ENCODE results near the gene GABPB1.

DNA sequence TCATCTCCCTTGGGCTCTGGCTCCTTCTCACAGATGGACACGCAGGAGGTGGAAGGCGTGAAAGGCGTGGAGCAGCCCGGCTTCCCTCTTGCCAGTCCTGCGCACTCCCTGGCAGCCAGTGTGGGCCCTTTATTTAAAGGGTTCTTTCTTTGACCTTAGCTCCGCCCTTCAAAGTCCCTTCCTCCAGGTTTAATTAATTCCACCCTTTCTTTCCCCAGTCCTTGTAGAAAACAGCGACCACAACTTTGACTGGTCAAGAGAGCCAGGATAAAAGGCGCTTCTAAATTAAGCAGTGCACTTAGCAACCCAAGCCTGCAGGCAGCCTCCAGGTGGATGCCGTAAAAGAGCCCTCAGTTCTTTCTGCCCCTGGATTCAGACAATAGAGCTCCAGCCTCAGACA, 89.4 kb downstream of the GABPB1 start, which contains the start of gene HDC:
- TF ChIP-seq, protein P1, sequence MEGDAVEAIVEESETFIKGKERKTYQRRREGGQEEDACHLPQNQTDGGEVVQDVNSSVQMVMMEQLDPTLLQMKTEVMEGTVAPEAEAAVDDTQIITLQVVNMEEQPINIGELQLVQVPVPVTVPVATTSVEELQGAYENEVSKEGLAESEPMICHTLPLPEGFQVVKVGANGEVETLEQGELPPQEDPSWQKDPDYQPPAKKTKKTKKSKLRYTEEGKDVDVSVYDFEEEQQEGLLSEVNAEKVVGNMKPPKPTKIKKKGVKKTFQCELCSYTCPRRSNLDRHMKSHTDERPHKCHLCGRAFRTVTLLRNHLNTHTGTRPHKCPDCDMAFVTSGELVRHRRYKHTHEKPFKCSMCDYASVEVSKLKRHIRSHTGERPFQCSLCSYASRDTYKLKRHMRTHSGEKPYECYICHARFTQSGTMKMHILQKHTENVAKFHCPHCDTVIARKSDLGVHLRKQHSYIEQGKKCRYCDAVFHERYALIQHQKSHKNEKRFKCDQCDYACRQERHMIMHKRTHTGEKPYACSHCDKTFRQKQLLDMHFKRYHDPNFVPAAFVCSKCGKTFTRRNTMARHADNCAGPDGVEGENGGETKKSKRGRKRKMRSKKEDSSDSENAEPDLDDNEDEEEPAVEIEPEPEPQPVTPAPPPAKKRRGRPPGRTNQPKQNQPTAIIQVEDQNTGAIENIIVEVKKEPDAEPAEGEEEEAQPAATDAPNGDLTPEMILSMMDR (IDR thresholded peaks at IDR 0.05; ENCODE audit: low read depth, low read length), result no peak
- TF ChIP-seq EZH2phosphoT487 (IDR thresholded peaks at IDR 0.05; ENCODE audit: low read depth), result no peak

All from OCI-LY3 (cell line).